K562 (cell line): ENCODE results near the gene PPP4C. TPM values are rescaled to one million over a fixed set of nuclear protein-coding genes. Genes with fewer than 3 reads are reported as not detected.

Experiments used
- ATAC-seq: fragments of 200-7000 bp; cut with Tn5 transposase; 3 replicates; pipeline ENCODE4 v1.9.1; 2020; ENCODE audit warnings: moderate library complexity
- BruUV-seq: library from RNA; stranded (reverse); fragments of 400-500 nt; replicated peaks from 2 replicates; lab custom pipeline; 2021; lab: Mats Ljungman, UMichigan
- CTCF ChIA-PET: fragments of 300-600 bp; formaldehyde crosslinking; extraction: SDS; loops from one replicate; lab custom pipeline; 2021; ENCODE audit warnings: low intra/inter-chr PET ratio; lab: Yijun Ruan, JAX
- POLR2A ChIA-PET: fragments of 300-600, 350-650 bp; sonication (Branson Sonifier 250); formaldehyde crosslinking; extraction: SDS; loops from one replicate; lab custom pipeline; 2021; ENCODE audit warnings: antibody characterized with exemption, inconsistent platforms; lab: Yijun Ruan, JAX
- DNase-seq, 4 experiments: peaks; one replicate each; pipeline versions ENCODE4 v3.0.0 to v3.0.0-alpha.2; 2011 to 2018; ENCODE audit warnings: low spot score in 3 of 4, mixed read lengths in 3 of 4; ENCODE audit errors: extremely low read depth in 1 of 4
- FAIRE-seq: peaks from 2 replicates; lab custom pipeline; 2011; peaks lifted over from hg19 to GRCh38; lab: Jason Lieb, UNC
- H2AFZ ChIP-seq: 2 replicates; pipeline ENCODE4 v1.6.0; 2011; ENCODE audit warnings: low read depth, low read length, control low read depth, inconsistent platforms
- H3K27ac ChIP-seq: fragments of 200-600 bp; 3 replicates; pipeline ENCODE4 v1.8.0; 2011; ENCODE audit warnings: low read depth, mild to moderate bottlenecking, control low read depth, inconsistent platforms, low read length, moderate library complexity, mixed read lengths; ENCODE audit errors: extremely low read depth
- H3K27me3 ChIP-seq, 2 experiments: fragments of 300-600 bp in 1 of 2; 2 replicates in 1 of 2; 3 replicates in 1 of 2; pipeline versions ENCODE4 v1.6.0 to v1.8.0; 2011; ENCODE audit warnings: inconsistent platforms in 2 of 2, low read length in 2 of 2, mild to moderate bottlenecking in 1 of 2, mixed read lengths in 1 of 2, moderate library complexity in 1 of 2; ENCODE audit not compliant: control insufficient read depth in 2 of 2, insufficient read depth in 2 of 2
- H3K36me3 ChIP-seq: fragments of 300-600 bp; 3 replicates; pipeline ENCODE4 v1.8.0; 2011; ENCODE audit warnings: mild to moderate bottlenecking, low read length, inconsistent platforms; ENCODE audit not compliant: control insufficient read depth, insufficient read depth
- H3K4me1 ChIP-seq, 2 experiments: fragments of 200-600 bp in 1 of 2; replicated peaks in 1 of 2; 2 replicates in 1 of 2; 3 replicates in 1 of 2; pipeline versions ENCODE4 v1.5.1 to v1.8.0; 2011; ENCODE audit warnings: inconsistent platforms in 2 of 2, low read length in 2 of 2, mild to moderate bottlenecking in 1 of 2, mixed read lengths in 1 of 2, moderate library complexity in 1 of 2; ENCODE audit not compliant: control insufficient read depth in 2 of 2, insufficient read depth in 2 of 2
- H3K4me2 ChIP-seq: 2 replicates; pipeline ENCODE4 v1.6.1; 2011; ENCODE audit warnings: low read length, control low read depth, inconsistent platforms, mixed read lengths; ENCODE audit not compliant: insufficient read depth
- H3K4me3 ChIP-seq: fragments of 200-600 bp; sonication (generic), shearing (Covaris generic); 2 replicates; pipeline ENCODE4 v1.5.1; 2016; ENCODE audit warnings: control low read depth, inconsistent platforms
- H3K79me2 ChIP-seq: fragments of 200-600 bp; 3 replicates; pipeline ENCODE4 v1.8.0; 2011; ENCODE audit warnings: low read length, inconsistent platforms; ENCODE audit not compliant: control insufficient read depth, insufficient read depth
- H3K9ac ChIP-seq, 2 experiments: 2 replicates each; pipeline versions ENCODE4 v1.6.0 to v1.6.1; 2011; ENCODE audit warnings: low read depth in 2 of 2, low read length in 2 of 2, control low read depth in 1 of 2, inconsistent platforms in 1 of 2, mild to moderate bottlenecking in 1 of 2, mixed read lengths in 1 of 2; ENCODE audit not compliant: insufficient read depth in 1 of 2
- H3K9me1 ChIP-seq: one replicate; pipeline ENCODE4 v1.6.0; 2011; ENCODE audit warnings: inconsistent platforms, mild to moderate bottlenecking, low read length, moderate library complexity; ENCODE audit not compliant: control insufficient read depth, insufficient read depth
- H3K9me3 ChIP-seq: replicated peaks from 2 replicates; pipeline ENCODE4 v1.5.1; 2011; ENCODE audit warnings: low read depth, low read length, inconsistent platforms; ENCODE audit not compliant: control insufficient read depth, insufficient read depth
- H4K20me1 ChIP-seq: replicated peaks from 2 replicates; pipeline ENCODE4 v1.6.1; 2011; ENCODE audit warnings: low read length, inconsistent platforms, mixed read lengths; ENCODE audit not compliant: control insufficient read depth, insufficient read depth
- ARID1B ChIP-seq: fragments of 450-650 bp; IDR thresholded peaks from 2 replicates; pipeline ENCODE4 v1.6.1; 2016; ENCODE audit warnings: antibody characterized with exemption, mild to moderate bottlenecking, inconsistent platforms
- BDP1 ChIP-seq: IDR thresholded peaks from 3 replicates; pipeline ENCODE4 v1.6.1; 2011; ENCODE audit not compliant: insufficient read length, insufficient read depth
- BMI1 ChIP-seq: fragments of 150-350 bp; IDR thresholded peaks from 2 replicates; pipeline ENCODE4 v1.6.1; 2014; ENCODE audit warnings: low read length
- CBFA2T2 ChIP-seq: fragments of 450-650 bp; conservative IDR thresholded peaks from 2 replicates; pipeline ENCODE4 v1.6.1; 2017; ENCODE audit warnings: mild to moderate bottlenecking
- CBFA2T3 ChIP-seq: fragments of 450-650 bp; IDR thresholded peaks from 2 replicates; pipeline ENCODE4 v1.6.1; 2017
- CREM ChIP-seq: IDR thresholded peaks from 2 replicates; pipeline ENCODE4 v1.6.1; 2014; ENCODE audit warnings: antibody characterized with exemption, low read depth
- EGR1 ChIP-seq: fragments of 450-650 bp; conservative IDR thresholded peaks from 2 replicates; pipeline ENCODE4 v1.6.1; 2017; ENCODE audit warnings: mild to moderate bottlenecking
- FOXK2 ChIP-seq, 2 experiments: fragments of 450-650 bp; IDR thresholded peaks in 1 of 2; conservative IDR thresholded peaks in 1 of 2; 2 replicates each; pipeline ENCODE4 v1.6.1; 2016; ENCODE audit warnings: low read depth in 2 of 2, mild to moderate bottlenecking in 1 of 2
- HDAC1 ChIP-seq, 2 experiments: fragments of 450-650 bp; IDR thresholded peaks; 2 replicates each; pipeline ENCODE4 v1.6.1; 2016 to 2017; ENCODE audit warnings: inconsistent platforms in 1 of 2, mild to moderate bottlenecking in 1 of 2, moderate library complexity in 1 of 2
- HSF4 ChIP-seq: fragments of 250-450 bp; sonication (Bioruptor Pico); IDR thresholded peaks from 2 replicates; pipeline ENCODE4 v2.1.2; 2022; ENCODE audit warnings: mild to moderate bottlenecking, moderate library complexity, borderline replicate concordance
- KDM1A ChIP-seq, 2 experiments: fragments of 450-650 bp; IDR thresholded peaks; 2 replicates each; pipeline ENCODE4 v1.6.1; 2016; ENCODE audit warnings: mild to moderate bottlenecking in 2 of 2
- KLF16 ChIP-seq: IDR thresholded peaks from 2 replicates; pipeline ENCODE4 v1.6.1; 2016; ENCODE audit warnings: antibody characterized with exemption
- MAFF ChIP-seq: IDR thresholded peaks from 2 replicates; pipeline ENCODE4 v1.6.1; 2012; ENCODE audit warnings: low read length, improper control_type of control experiment
- MAFG ChIP-seq: fragments of 450-650 bp; conservative IDR thresholded peaks from 2 replicates; pipeline ENCODE4 v1.6.1; 2016; ENCODE audit warnings: missing genetic modification characterization, missing compliant biosample characterization
- MAFK ChIP-seq: IDR thresholded peaks from 2 replicates; pipeline ENCODE4 v1.6.1; 2011; ENCODE audit warnings: low read length, improper control_type of control experiment
- MEIS2 ChIP-seq: fragments of 450-650 bp; IDR thresholded peaks from 2 replicates; pipeline ENCODE4 v1.6.1; 2014; ENCODE audit warnings: mild to moderate bottlenecking; ENCODE audit not compliant: partially characterized antibody
- NCOR1 ChIP-seq: fragments of 450-650 bp; IDR thresholded peaks from 2 replicates; pipeline ENCODE4 v1.6.1; 2016; ENCODE audit warnings: mild to moderate bottlenecking, moderate library complexity
- NFE2 ChIP-seq: IDR thresholded peaks from 2 replicates; pipeline ENCODE4 v1.6.1; 2014; ENCODE audit warnings: antibody characterized with exemption, low read depth
- NFIX ChIP-seq: fragments of 250-450 bp; sonication (Bioruptor Pico); IDR thresholded peaks from 2 replicates; pipeline ENCODE4 v1.4.0; 2020; ENCODE audit warnings: low read depth, mild to moderate bottlenecking, moderate library complexity
- PML ChIP-seq: IDR thresholded peaks from 2 replicates; pipeline ENCODE4 v1.6.1; 2012; ENCODE audit warnings: low read length, inconsistent platforms
- SOX6 ChIP-seq: fragments of 450-650 bp; IDR thresholded peaks from 2 replicates; pipeline ENCODE4 v1.6.1; 2014; ENCODE audit warnings: mild to moderate bottlenecking
- TCF3 ChIP-seq: sonication (generic); formaldehyde crosslinking; IDR thresholded peaks from 2 replicates; pipeline ENCODE4 v1.4.0; 2020; ENCODE audit warnings: mild to moderate bottlenecking, missing genetic modification reagents
- ZNF253 ChIP-seq: fragments of 250-450 bp; sonication (Bioruptor Pico); conservative IDR thresholded peaks from 2 replicates; pipeline ENCODE4 v1.6.1; 2021; ENCODE audit warnings: mild to moderate bottlenecking
- ZNF316 ChIP-seq: fragments of 450-650 bp; IDR thresholded peaks from 2 replicates; pipeline ENCODE4 v1.6.1; 2016
- ZNF707 ChIP-seq: fragments of 250-450 bp; sonication (Bioruptor Pico); conservative IDR thresholded peaks from 2 replicates; pipeline ENCODE4 v1.8.0; 2022; ENCODE audit warnings: inconsistent platforms, mild to moderate bottlenecking, moderate library complexity
- WGBS: fragments of 100-300 bp; shearing (Covaris generic); methylation state at CpG from one replicate; pipeline ENCODE4 v1.1.6; 2016; ENCODE audit warnings: low coverage, mixed read lengths; ENCODE audit not compliant: insufficient coverage; ENCODE audit errors: missing lambda C conversion rate; 5-methylcytosine and 5-hydroxymethylcytosine counted together
- in situ Hi-C: fragments of 300-500 bp; cut with MboI; formaldehyde crosslinking; loops from 4 replicates; pipeline ENCODE4 v1.15.0; 2018; ENCODE audit warnings: inconsistent platforms, mixed read lengths
- intact Hi-C: fragments of 100-400 bp; cut with micrococcal nuclease; formaldehyde crosslinking; loops from 2 replicates; pipeline ENCODE4 v1.14.2; 2022
- polyA plus RNA-seq, 8 experiments: library from polyadenylated mRNA; depleted of rRNA in 4 of 8; stranded (reverse) in 5 of 8; unstranded in 3 of 8; fragments of >200 nt; fragmentation: Nextera tagmentation in 2 of 8; fragmentation: Illumina TruSeq in 1 of 8; extraction: Ambion mirVana in 2 of 8; extraction: Trizol in 1 of 8; gene quantifications; 2 replicates each; pipeline versions ENCODE4 v1.2.1 to v1.2.3, GENCODE V29; 2011 to 2014; ENCODE audit warnings: inconsistent platforms in 1 of 8, missing spikeins in 1 of 8
- total RNA-seq, 7 experiments: library from RNA; depleted of rRNA in 6 of 7; stranded (reverse); fragments of >200 nt in 6 of 7; fragmentation: Illumina TruSeq in 2 of 7; extraction: Trizol in 2 of 7; gene quantifications; 2 replicates each; pipeline versions ENCODE4 v1.2.1 to v1.2.3, GENCODE V29; 2011 to 2021; ENCODE audit warnings: low replicate concordance in 1 of 7
- TF ChIP-seq, protein P1 (sequence below): fragments of 450-650 bp; IDR thresholded peaks from 2 replicates; pipeline ENCODE4 v1.6.1; 2016
- TF ChIP-seq, protein P2 (sequence below): fragments of 200-800 bp; sonication (Bioruptor generic); IDR thresholded peaks from 2 replicates; pipeline ENCODE4 v1.6.1; 2017; ENCODE audit warnings: missing genetic modification characterization, missing compliant biosample characterization

Gene PPP4C
- total and polyA plus RNA-seq, 9 of the 15 experiments (the other 6 are each of a cell fraction or from before 2014, with no cell fraction given): 3.5 to 183 (median 131) TPM

DNA sequence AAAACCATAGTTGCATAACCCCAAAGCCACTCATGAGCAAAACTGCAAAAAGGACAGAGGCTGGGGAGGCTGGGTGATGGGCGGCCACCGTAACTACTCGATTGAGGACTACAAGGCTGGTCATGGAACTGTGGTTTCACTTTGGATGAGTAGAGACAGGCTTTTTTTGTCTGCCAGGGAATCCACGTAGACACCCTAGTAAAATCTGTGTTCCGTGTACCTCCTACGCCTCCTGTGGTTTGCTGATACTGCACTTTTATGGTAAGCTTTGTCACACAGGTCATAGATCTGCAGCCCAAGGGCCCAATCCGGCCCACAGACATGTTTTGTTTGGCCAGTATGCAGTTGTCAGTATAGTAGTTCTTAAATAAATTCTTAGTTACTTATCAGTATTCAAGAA is 42.5 kb upstream of the PPP4C start:
- Histone ChIP-seq H3K9me3 (no peaks in the 10 kb centered on the region), H2AFZ (no peak overlapping the region), H3K27ac (no peak overlapping the region), H3K4me3 (no peak overlapping the region), H3K9ac (no peak overlapping the region), H3K27me3 (peaks cover 14 to 54% of the 10 kb centered on the region in 2 experiments; a peak in 4 of 5 replicates), H3K9me1 (peaks cover 3% of the 10 kb centered on the region), H3K36me3 (no peaks in the 10 kb centered on the region), H3K4me1 (peaks cover 0 to 25% of the 10 kb centered on the region in 2 experiments; a peak in 2 of 5 replicates), H3K79me2 (no peaks in the 10 kb centered on the region), H4K20me1 (peaks cover 13% of the 10 kb centered on the region; the same call in 1 of the 2 replicates), H3K4me2 (no peak overlapping the region)
- intact Hi-C loops (no loop called here), in situ Hi-C loops (no loop called here)
- ChIA-PET POLR2A (no interaction called here), CTCF (no interaction called here)
- ATAC-seq (peak; percentile 28; the same call in 2 of the 3 replicates), DNase-seq (peak; percentile 32 to 57 (median 46)), FAIRE-seq (peak; percentile 70)
- no TSS peak for BruUV-seq
- WGBS: 8% methylated on average over 7 of the region's 7 CpGs
- TF ChIP-seq MAFK (peak; percentile 93), CBFA2T3 (peak; percentile 81), NFIX (CRISPR knock-in tag) (no peak), KLF16 (peak; percentile 44), ZNF707 (no peak), SOX6 (peak; percentile 59), MAFF (peak; percentile 91), MAFG (tag) (peak; percentile 88), HSF4 (CRISPR knock-in tag) (no peak), BDP1 (no peak), HDAC1 (IDR thresholded peaks at IDR 0.05) (peak in 1 of 2 experiments; percentile 77; a peak in 2 of 4 replicates), FOXK2 (conservative IDR thresholded peaks at IDR 0.05 in 1 of 2, IDR thresholded peaks at IDR 0.05 in 1 of 2; ENCODE audit: low read depth in 2 of 2) (no peak), EGR1 (peak; percentile 80), NFE2 (peak; percentile 58), ZNF316 (peak; percentile 98), KDM1A (IDR thresholded peaks at IDR 0.05) (peak; percentile 97 to 98), ARID1B (peak; percentile 61; the same call in 1 of the 2 replicates), BMI1 (no peak), NCOR1 (peak; percentile 49; the same call in 1 of the 2 replicates), PML (no peak), ZNF253 (CRISPR knock-in tag) (no peak), CBFA2T2 (peak; percentile 65), CREM (peak; percentile 55), TCF3 (CRISPR knock-in tag) (peak; percentile 68), MEIS2 (peak; percentile 20)
- TF ChIP-seq, protein P1, sequence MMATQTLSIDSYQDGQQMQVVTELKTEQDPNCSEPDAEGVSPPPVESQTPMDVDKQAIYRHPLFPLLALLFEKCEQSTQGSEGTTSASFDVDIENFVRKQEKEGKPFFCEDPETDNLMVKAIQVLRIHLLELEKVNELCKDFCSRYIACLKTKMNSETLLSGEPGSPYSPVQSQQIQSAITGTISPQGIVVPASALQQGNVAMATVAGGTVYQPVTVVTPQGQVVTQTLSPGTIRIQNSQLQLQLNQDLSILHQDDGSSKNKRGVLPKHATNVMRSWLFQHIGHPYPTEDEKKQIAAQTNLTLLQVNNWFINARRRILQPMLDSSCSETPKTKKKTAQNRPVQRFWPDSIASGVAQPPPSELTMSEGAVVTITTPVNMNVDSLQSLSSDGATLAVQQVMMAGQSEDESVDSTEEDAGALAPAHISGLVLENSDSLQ: 0 out of 2 replicates have a peak, but pooled peaks have one; percentile 6
- TF ChIP-seq, protein P2, sequence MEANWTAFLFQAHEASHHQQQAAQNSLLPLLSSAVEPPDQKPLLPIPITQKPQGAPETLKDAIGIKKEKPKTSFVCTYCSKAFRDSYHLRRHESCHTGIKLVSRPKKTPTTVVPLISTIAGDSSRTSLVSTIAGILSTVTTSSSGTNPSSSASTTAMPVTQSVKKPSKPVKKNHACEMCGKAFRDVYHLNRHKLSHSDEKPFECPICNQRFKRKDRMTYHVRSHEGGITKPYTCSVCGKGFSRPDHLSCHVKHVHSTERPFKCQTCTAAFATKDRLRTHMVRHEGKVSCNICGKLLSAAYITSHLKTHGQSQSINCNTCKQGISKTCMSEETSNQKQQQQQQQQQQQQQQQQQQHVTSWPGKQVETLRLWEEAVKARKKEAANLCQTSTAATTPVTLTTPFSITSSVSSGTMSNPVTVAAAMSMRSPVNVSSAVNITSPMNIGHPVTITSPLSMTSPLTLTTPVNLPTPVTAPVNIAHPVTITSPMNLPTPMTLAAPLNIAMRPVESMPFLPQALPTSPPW (CRISPR knock-in tag): peak; percentile 22; the same call in 1 of the 2 replicates
